Posterior vena cava (tissue), 2 donors: ENCODE results near the gene BMERB1. TPM values are rescaled to one million over a fixed set of nuclear protein-coding genes. Genes with fewer than 3 reads are reported as not detected.

Experiments used
- DNase-seq: peaks from one replicate; pipeline ENCODE4 v3.0.0-alpha.2; 2020; ENCODE audit warnings: low spot score
- intact Hi-C, 2 donors: fragments of 100-400 bp; cut with DNase I; formaldehyde crosslinking; loops; one replicate each; pipeline versions ENCODE4 v1.14.1 to v1.14.2; 2022 to 2023
- total RNA-seq, 2 donors: library from RNA; stranded (reverse); fragmentation: NEBNext Ultra II Directional; extraction: Animal tissue kit (Norgen Biotek cat#: 25700); gene quantifications; one replicate each; pipeline ENCODE4 v1.2.1, GENCODE V29; 2021
- donor health status: DM: yes; HTN: yes; CAD: no.
- donor health status: DM: yes; HTN: yes; CAD: no.

Gene BMERB1
- total RNA-seq, 2 donors from 2014 or later, result 63.6 to 64.0 TPM

- intact Hi-C loops, result no loop called here
- no peak for DNase-seq
Measured at GRCh38 chr16:15513156-15513555, 78.8 kb downstream of the BMERB1 start.

GRCh38 chr16:15515992-15516391 lies 81.6 kb downstream of the BMERB1 start:
- DNase-seq, result no peak
- intact Hi-C loops, result no loop called here

- no peak for DNase-seq
- intact Hi-C loops, result no loop called here
Measured at GRCh38 chr16:15516609-15517008, 82.2 kb downstream of the BMERB1 start.

GRCh38 chr16:15517743-15518377 lies 83.5 kb downstream of the BMERB1 start:
- intact Hi-C loops, result no loop called here

GRCh38 chr16:15518381-15519351 lies 84.3 kb downstream of the BMERB1 start:
- DNase-seq, result peak; percentile 90
- intact Hi-C loops, result no loop called here

More at GRCh38 chr16:15517743-15518377, 83.5 kb downstream of the BMERB1 start:
- no peak for DNase-seq

- intact Hi-C loops, result no loop called here
- DNase-seq, result no peak
Measured at GRCh38 chr16:15519790-15520189, 85.4 kb downstream of the BMERB1 start.

GRCh38 chr16:15521390-15521757 lies 87.0 kb downstream of the BMERB1 start:
- DNase-seq, result no peak
- intact Hi-C loops, result no loop called here

- intact Hi-C loops, result no loop called here
- no peak for DNase-seq
Measured at GRCh38 chr16:15521758-15522509, 87.5 kb downstream of the BMERB1 start.

GRCh38 chr16:15523092-15523541 lies 88.7 kb downstream of the BMERB1 start:
- intact Hi-C loops, result no loop called here
- no peak for DNase-seq

- no peak for DNase-seq
- intact Hi-C loops, result no loop called here
Measured at GRCh38 chr16:15523939-15524338, 89.6 kb downstream of the BMERB1 start.

GRCh38 chr16:15524966-15525365 lies 90.6 kb downstream of the BMERB1 start:
- intact Hi-C loops, result no loop called here
- no peak for DNase-seq

- no peak for DNase-seq
- intact Hi-C loops, result no loop called here
Measured at GRCh38 chr16:15526097-15526496, 91.7 kb downstream of the BMERB1 start.

- no peak for DNase-seq
- intact Hi-C loops, result no loop called here
Measured at GRCh38 chr16:15526731-15527130, 92.3 kb downstream of the BMERB1 start.

- no peak for DNase-seq
- intact Hi-C loops, result no loop called here
Measured at GRCh38 chr16:15529673-15530072, 95.3 kb downstream of the BMERB1 start.

GRCh38 chr16:15530085-15530484 lies 95.7 kb downstream of the BMERB1 start:
- intact Hi-C loops, result no loop called here
- no peak for DNase-seq

- no peak for DNase-seq
- intact Hi-C loops, result no loop called here
Measured at GRCh38 chr16:15532825-15533224, 98.4 kb downstream of the BMERB1 start.

GRCh38 chr16:15533386-15533785 lies 99.0 kb downstream of the BMERB1 start:
- no peak for DNase-seq
- intact Hi-C loops, result no loop called here

- intact Hi-C loops, result no loop called here
- DNase-seq, result no peak
Measured at GRCh38 chr16:15535772-15536171, 101.4 kb downstream of the BMERB1 start.

- intact Hi-C loops, result no loop called here
- DNase-seq, result no peak
Measured at GRCh38 chr16:15536843-15537242, 102.5 kb downstream of the BMERB1 start.

- DNase-seq, result no peak
Measured at GRCh38 chr16:15538507-15538906, 104.1 kb downstream of the BMERB1 start.

More at GRCh38 chr16:15538507-15538906, 104.1 kb downstream of the BMERB1 start:
- intact Hi-C loops, result no loop called here
